Esophagus squamous epithelium (tissue), 5 donors: Measurements from ENCODE around the gene P3H2. TPM values are rescaled to one million over a fixed set of nuclear protein-coding genes. Genes with fewer than 3 reads are reported as not detected.
A peak's percentile ranks its signal among the peaks of the same experiment; 100 is the strongest.

Experiments
- DNase-seq: peaks from one replicate; lab custom pipeline; 2025; lab: John Stamatoyannopoulos, UW
- H3K27ac ChIP-seq, 4 donors: fragments of 200-600 bp; sonication (generic); one replicate each; pipeline ENCODE4 v1.5.1; 2016 to 2019; ENCODE audit warnings: mild to moderate bottlenecking in 1 of 4
- H3K27me3 ChIP-seq, 4 donors: fragments of 200-600 bp; sonication (generic); 1 replicate in 3 of 4; 2 replicates in 1 of 4; pipeline versions ENCODE4 v1.5.1 to v1.6.0; 2017 to 2021; ENCODE audit warnings: antibody characterized with exemption in 1 of 4
- H3K36me3 ChIP-seq, 3 donors: fragments of 200-600 bp; sonication (generic); one replicate each; pipeline ENCODE4 v1.5.1; 2016 to 2019
- H3K4me1 ChIP-seq, 3 donors: fragments of 200-600 bp; sonication (generic); one replicate each; pipeline ENCODE4 v1.5.1; 2017 to 2019
- H3K4me3 ChIP-seq, 4 donors: fragments of 200-600 bp; sonication (generic); 1 replicate in 3 of 4; 2 replicates in 1 of 4; pipeline ENCODE4 v1.5.1; 2016 to 2019; ENCODE audit warnings: mild to moderate bottlenecking in 2 of 4, moderate library complexity in 1 of 4
- H3K9me3 ChIP-seq, 3 donors: fragments of 200-600 bp; sonication (generic); one replicate each; pipeline ENCODE4 v1.5.1; 2016 to 2019
- CTCF ChIP-seq, 6 experiments: fragments of 450-650 bp in 4 of 6; fragments of 200-600 bp in 2 of 6; sonication (generic) in 2 of 6; IDR thresholded peaks; one replicate each; pipeline ENCODE4 v1.5.1; 2016 to 2019; ENCODE audit warnings: antibody characterized with exemption in 6 of 6, mild to moderate bottlenecking in 4 of 6, moderate library complexity in 4 of 6
- POLR2A ChIP-seq, 4 donors: fragments of 450-650 bp; IDR thresholded peaks; one replicate each; pipeline ENCODE4 v1.6.1; 2017; ENCODE audit warnings: antibody characterized with exemption in 4 of 4, mild to moderate bottlenecking in 4 of 4, moderate library complexity in 3 of 4
- WGBS, 2 donors: methylation state at CpG; one replicate each; pipeline ENCODE4 v1.1.5; 2018; 5-methylcytosine and 5-hydroxymethylcytosine counted together
- intact Hi-C: fragments of 100-400 bp; cut with DNase I; formaldehyde crosslinking; loops from one replicate; pipeline ENCODE4 v1.15.0; 2022
- total RNA-seq, 4 donors: library from RNA; depleted of rRNA; stranded (reverse); fragments of >200 nt; gene quantifications; one replicate each; pipeline ENCODE4 v1.1.0, GENCODE V29; 2016
- donor health status: DM: yes; HTN: yes; CAD: no.

The P3H2 gene
- total RNA-seq, 4 donors from 2014 or later = 16.5 to 41.2 (median 34.0) TPM

GRCh38 chr3:190017521-190018288 lies 103.0 kb downstream of the P3H2 start:
- Histone ChIP-seq H3K27me3 (no peaks in the 10 kb centered on the region), H3K4me3 (no peak overlapping the region), H3K27ac (peak overlapping the region in 1 of 4 donors; percentile 50), H3K9me3 (no peaks in the 10 kb centered on the region), H3K4me1 (peaks cover 0 to 40% (median 8%) of the 10 kb centered on the region in 3 donors), H3K36me3 (no peaks in the 10 kb centered on the region)
- peak in 5 of 6 experiments; percentile 31 to 52 (median 33) for TF ChIP-seq CTCF (IDR thresholded peaks at IDR 0.05)
- no peak for TF ChIP-seq POLR2A (IDR thresholded peaks at IDR 0.05)
- intact Hi-C loops = no loop called here
- DNase-seq = no peak
- 25 to 34% methylated on average over 6 of the region's 6 CpGs for WGBS, 2 donors

GRCh38 chr3:190016966-190017365 lies 103.7 kb downstream of the P3H2 start:
- H3K27me3 ChIP-seq = no peaks in the 10 kb centered on the region
- no peak for DNase-seq
- H3K4me3 ChIP-seq = no peak overlapping the region
- H3K27ac ChIP-seq = no peak overlapping the region
- H3K4me1 ChIP-seq = peaks cover 0 to 48% (median 8%) of the 10 kb centered on the region in 3 donors
- intact Hi-C loops = no loop called here
- no peaks in the 10 kb centered on the region for H3K9me3 ChIP-seq
- no peak for TF ChIP-seq CTCF (IDR thresholded peaks at IDR 0.05)
- H3K36me3 ChIP-seq = no peaks in the 10 kb centered on the region

- Histone ChIP-seq H3K27ac (peak overlapping the region in 1 of 4 donors; percentile 21), H3K27me3 (no peaks in the 10 kb centered on the region), H3K9me3 (no peaks in the 10 kb centered on the region), H3K4me1 (peaks cover 0 to 53% (median 8%) of the 10 kb centered on the region in 3 donors), H3K36me3 (no peaks in the 10 kb centered on the region), H3K4me3 (no peak overlapping the region)
- intact Hi-C loops = no loop called here
- WGBS, 2 donors = 58 to 71% methylated on average over 2 of the region's 2 CpGs
- DNase-seq = no peak
- TF ChIP-seq CTCF (IDR thresholded peaks at IDR 0.05) (no peak), POLR2A (IDR thresholded peaks at IDR 0.05) (no peak)
Observed at GRCh38 chr3:190014940-190015339, 105.8 kb downstream of the P3H2 start.

GRCh38 chr3:190013943-190014924 lies 106.5 kb downstream of the P3H2 start:
- peaks cover 0 to 53% (median 8%) of the 10 kb centered on the region in 3 donors for H3K4me1 ChIP-seq
- H3K36me3 ChIP-seq = no peaks in the 10 kb centered on the region
- no peak for TF ChIP-seq POLR2A (IDR thresholded peaks at IDR 0.05)
- H3K27me3 ChIP-seq = no peaks in the 10 kb centered on the region
- no peak overlapping the region for H3K4me3 ChIP-seq
- no peaks in the 10 kb centered on the region for H3K9me3 ChIP-seq
- 50 to 59% methylated on average over 7 of the region's 7 CpGs for WGBS, 2 donors
- intact Hi-C loops = no loop called here
- no peak for DNase-seq
- H3K27ac ChIP-seq = peak overlapping the region in 1 of 4 donors; percentile 21

GRCh38 chr3:190012784-190013183 lies 107.9 kb downstream of the P3H2 start:
- intact Hi-C loops = no loop called here

More at GRCh38 chr3:190012784-190013183, 107.9 kb downstream of the P3H2 start:
- H3K4me3 ChIP-seq = no peak overlapping the region
- peak overlapping the region in 3 of 4 donors; percentile 42 to 64 (median 63) for H3K27ac ChIP-seq
- no peak for TF ChIP-seq POLR2A (IDR thresholded peaks at IDR 0.05)
- no peak for TF ChIP-seq CTCF (IDR thresholded peaks at IDR 0.05)
- DNase-seq = no peak
- 30 to 82% methylated on average over 6 of the region's 6 CpGs for WGBS, 2 donors
- H3K9me3 ChIP-seq = no peaks in the 10 kb centered on the region
- H3K27me3 ChIP-seq = no peaks in the 10 kb centered on the region
- no peaks in the 10 kb centered on the region for H3K36me3 ChIP-seq
- H3K4me1 ChIP-seq = peaks cover 0 to 39% (median 8%) of the 10 kb centered on the region in 3 donors
